ENCODE measurements around the gene VCL. TPM values are rescaled to one million over a fixed set of nuclear protein-coding genes. Genes with fewer than 3 reads are reported as not detected.

VCL gene
- total and polyA plus RNA-seq, 9 of the 15 experiments (the other 6 are each of a cell fraction or from before 2014, with no cell fraction given): 29.8 to 186 (median 76.4) TPM

DNA sequence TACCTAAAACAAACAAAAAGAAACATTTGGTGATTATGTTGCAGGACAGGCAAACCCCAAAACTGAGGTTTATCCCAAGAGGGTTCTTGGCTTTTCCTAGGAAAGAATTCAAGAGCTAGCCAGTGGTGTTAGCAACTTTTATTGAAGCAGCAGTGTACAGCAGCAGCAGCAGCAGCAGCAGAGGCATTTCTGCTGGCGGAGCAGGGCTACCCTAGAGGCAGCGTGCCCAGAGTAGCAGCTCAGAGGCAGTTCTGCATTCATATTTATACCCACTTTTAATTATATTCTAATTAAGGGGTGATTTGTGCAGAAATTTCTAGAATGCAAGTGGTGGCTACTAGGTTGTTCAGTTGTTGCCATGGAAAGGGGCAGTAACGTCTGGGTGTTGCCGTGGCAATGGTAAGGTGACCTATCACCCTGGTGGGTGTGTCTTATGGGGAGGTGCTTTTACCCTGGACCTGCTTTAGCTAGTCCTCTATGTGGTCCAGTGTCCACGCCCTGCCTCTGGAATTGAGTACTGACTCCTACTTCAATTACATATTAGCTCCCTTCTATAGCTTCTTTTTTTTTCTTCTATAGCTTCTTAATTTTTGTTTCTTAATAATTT is 53.9 kb downstream of the VCL start (continued):
- TF ChIP-seq HSF4 (CRISPR knock-in tag; IDR thresholded peaks at IDR 0.05; ENCODE audit: borderline replicate concordance) (no peak), STAT5B (CRISPR knock-in tag; IDR thresholded peaks at IDR 0.05) (no peak), DDX20 (tag; IDR thresholded peaks at IDR 0.05; ENCODE audit: low read depth) (no peak), ZNF224 (CRISPR knock-in tag; IDR thresholded peaks at IDR 0.05) (no peak), HOXB6 (CRISPR knock-in tag; IDR thresholded peaks at IDR 0.05; ENCODE audit: borderline replicate concordance) (no peak), MAZ (CRISPR knock-in tag; conservative IDR thresholded peaks at IDR 0.05 in 1 of 2, IDR thresholded peaks at IDR 0.05 in 1 of 2) (no peak), MEF2A (IDR thresholded peaks at IDR 0.05; ENCODE audit: control insufficient read depth, low read depth, low read length) (no peak), ZNF778 (CRISPR knock-in tag; IDR thresholded peaks at IDR 0.05) (no peak), CAMTA2 (CRISPR knock-in tag; conservative IDR thresholded peaks at IDR 0.05) (no peak), TCF7L2 (IDR thresholded peaks at IDR 0.05; ENCODE audit: low read depth, low read length) (no peak), KAT8 (IDR thresholded peaks at IDR 0.05; ENCODE audit: low read depth) (no peak), MXI1 (IDR thresholded peaks at IDR 0.05; ENCODE audit: low read depth, low read length) (peak; percentile 60; the same call in 1 of the 2 replicates), HCFC1 (IDR thresholded peaks at IDR 0.05; ENCODE audit: low read depth, low read length) (no peak), GTF2F1 (IDR thresholded peaks at IDR 0.05; ENCODE audit: low read depth, low read length) (no peak), GABPB1 (CRISPR knock-in tag; IDR thresholded peaks at IDR 0.05) (no peak), NR2C2 (CRISPR knock-in tag; IDR thresholded peaks at IDR 0.05) (no peak), NR2C2 (tag; IDR thresholded peaks at IDR 0.05) (peak; percentile 61; the same call in 1 of the 2 replicates), PTRF (tag; IDR thresholded peaks at IDR 0.05) (no peak), RAD51 (IDR thresholded peaks at IDR 0.05; ENCODE audit: borderline replicate concordance, low read depth) (no peak), ZNF785 (CRISPR knock-in tag; IDR thresholded peaks at IDR 0.05) (no peak), ZNF431 (CRISPR knock-in tag; IDR thresholded peaks at IDR 0.05) (no peak)
- TF ChIP-seq, protein P1, sequence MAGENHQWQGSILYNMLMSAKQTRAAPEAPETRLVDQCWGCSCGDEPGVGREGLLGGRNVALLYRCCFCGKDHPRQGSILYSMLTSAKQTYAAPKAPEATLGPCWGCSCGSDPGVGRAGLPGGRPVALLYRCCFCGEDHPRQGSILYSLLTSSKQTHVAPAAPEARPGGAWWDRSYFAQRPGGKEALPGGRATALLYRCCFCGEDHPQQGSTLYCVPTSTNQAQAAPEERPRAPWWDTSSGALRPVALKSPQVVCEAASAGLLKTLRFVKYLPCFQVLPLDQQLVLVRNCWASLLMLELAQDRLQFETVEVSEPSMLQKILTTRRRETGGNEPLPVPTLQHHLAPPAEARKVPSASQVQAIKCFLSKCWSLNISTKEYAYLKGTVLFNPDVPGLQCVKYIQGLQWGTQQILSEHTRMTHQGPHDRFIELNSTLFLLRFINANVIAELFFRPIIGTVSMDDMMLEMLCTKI (IDR thresholded peaks at IDR 0.05; ENCODE audit: partially characterized antibody): no peak
- TF ChIP-seq, protein P2, sequence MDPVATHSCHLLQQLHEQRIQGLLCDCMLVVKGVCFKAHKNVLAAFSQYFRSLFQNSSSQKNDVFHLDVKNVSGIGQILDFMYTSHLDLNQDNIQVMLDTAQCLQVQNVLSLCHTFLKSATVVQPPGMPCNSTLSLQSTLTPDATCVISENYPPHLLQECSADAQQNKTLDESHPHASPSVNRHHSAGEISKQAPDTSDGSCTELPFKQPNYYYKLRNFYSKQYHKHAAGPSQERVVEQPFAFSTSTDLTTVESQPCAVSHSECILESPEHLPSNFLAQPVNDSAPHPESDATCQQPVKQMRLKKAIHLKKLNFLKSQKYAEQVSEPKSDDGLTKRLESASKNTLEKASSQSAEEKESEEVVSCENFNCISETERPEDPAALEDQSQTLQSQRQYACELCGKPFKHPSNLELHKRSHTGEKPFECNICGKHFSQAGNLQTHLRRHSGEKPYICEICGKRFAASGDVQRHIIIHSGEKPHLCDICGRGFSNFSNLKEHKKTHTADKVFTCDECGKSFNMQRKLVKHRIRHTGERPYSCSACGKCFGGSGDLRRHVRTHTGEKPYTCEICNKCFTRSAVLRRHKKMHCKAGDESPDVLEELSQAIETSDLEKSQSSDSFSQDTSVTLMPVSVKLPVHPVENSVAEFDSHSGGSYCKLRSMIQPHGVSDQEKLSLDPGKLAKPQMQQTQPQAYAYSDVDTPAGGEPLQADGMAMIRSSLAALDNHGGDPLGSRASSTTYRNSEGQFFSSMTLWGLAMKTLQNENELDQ (CRISPR knock-in tag; IDR thresholded peaks at IDR 0.05; ENCODE audit: borderline replicate concordance): no peak
- TF ChIP-seq, protein P3, sequence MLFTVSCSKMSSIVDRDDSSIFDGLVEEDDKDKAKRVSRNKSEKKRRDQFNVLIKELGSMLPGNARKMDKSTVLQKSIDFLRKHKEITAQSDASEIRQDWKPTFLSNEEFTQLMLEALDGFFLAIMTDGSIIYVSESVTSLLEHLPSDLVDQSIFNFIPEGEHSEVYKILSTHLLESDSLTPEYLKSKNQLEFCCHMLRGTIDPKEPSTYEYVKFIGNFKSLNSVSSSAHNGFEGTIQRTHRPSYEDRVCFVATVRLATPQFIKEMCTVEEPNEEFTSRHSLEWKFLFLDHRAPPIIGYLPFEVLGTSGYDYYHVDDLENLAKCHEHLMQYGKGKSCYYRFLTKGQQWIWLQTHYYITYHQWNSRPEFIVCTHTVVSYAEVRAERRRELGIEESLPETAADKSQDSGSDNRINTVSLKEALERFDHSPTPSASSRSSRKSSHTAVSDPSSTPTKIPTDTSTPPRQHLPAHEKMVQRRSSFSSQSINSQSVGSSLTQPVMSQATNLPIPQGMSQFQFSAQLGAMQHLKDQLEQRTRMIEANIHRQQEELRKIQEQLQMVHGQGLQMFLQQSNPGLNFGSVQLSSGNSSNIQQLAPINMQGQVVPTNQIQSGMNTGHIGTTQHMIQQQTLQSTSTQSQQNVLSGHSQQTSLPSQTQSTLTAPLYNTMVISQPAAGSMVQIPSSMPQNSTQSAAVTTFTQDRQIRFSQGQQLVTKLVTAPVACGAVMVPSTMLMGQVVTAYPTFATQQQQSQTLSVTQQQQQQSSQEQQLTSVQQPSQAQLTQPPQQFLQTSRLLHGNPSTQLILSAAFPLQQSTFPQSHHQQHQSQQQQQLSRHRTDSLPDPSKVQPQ (CRISPR knock-in tag; IDR thresholded peaks at IDR 0.05; ENCODE audit: borderline replicate concordance): no peak

All from K562 (cell line).